K562 (cell line): ENCODE data around the gene PSMA5. TPM values are rescaled to one million over a fixed set of nuclear protein-coding genes. Genes with fewer than 3 reads are reported as not detected.

Experiments used
- ATAC-seq: fragments of 200-7000 bp; cut with Tn5 transposase; 3 replicates; pipeline ENCODE4 v1.9.1; 2020; ENCODE audit warnings: moderate library complexity
- BruUV-seq: library from RNA; stranded (reverse); fragments of 400-500 nt; replicated peaks from 2 replicates; lab custom pipeline; 2021; lab: Mats Ljungman, UMichigan
- CTCF ChIA-PET: fragments of 300-600 bp; formaldehyde crosslinking; extraction: SDS; loops from one replicate; lab custom pipeline; 2021; ENCODE audit warnings: low intra/inter-chr PET ratio; lab: Yijun Ruan, JAX
- POLR2A ChIA-PET: fragments of 300-600, 350-650 bp; sonication (Branson Sonifier 250); formaldehyde crosslinking; extraction: SDS; loops from one replicate; lab custom pipeline; 2021; ENCODE audit warnings: antibody characterized with exemption, inconsistent platforms; lab: Yijun Ruan, JAX
- DNase-seq, 4 experiments: peaks; one replicate each; pipeline versions ENCODE4 v3.0.0 to v3.0.0-alpha.2; 2011 to 2018; ENCODE audit warnings: low spot score in 3 of 4, mixed read lengths in 3 of 4; ENCODE audit errors: extremely low read depth in 1 of 4
- FAIRE-seq: peaks from 2 replicates; lab custom pipeline; 2011; peaks lifted over from hg19 to GRCh38; lab: Jason Lieb, UNC
- H2AFZ ChIP-seq: 2 replicates; pipeline ENCODE4 v1.6.0; 2011; ENCODE audit warnings: low read depth, low read length, control low read depth, inconsistent platforms
- H3K27ac ChIP-seq: fragments of 200-600 bp; 3 replicates; pipeline ENCODE4 v1.8.0; 2011; ENCODE audit warnings: low read depth, mild to moderate bottlenecking, control low read depth, inconsistent platforms, low read length, moderate library complexity, mixed read lengths; ENCODE audit errors: extremely low read depth
- H3K27me3 ChIP-seq, 2 experiments: fragments of 300-600 bp in 1 of 2; 2 replicates in 1 of 2; 3 replicates in 1 of 2; pipeline versions ENCODE4 v1.6.0 to v1.8.0; 2011; ENCODE audit warnings: inconsistent platforms in 2 of 2, low read length in 2 of 2, mild to moderate bottlenecking in 1 of 2, mixed read lengths in 1 of 2, moderate library complexity in 1 of 2; ENCODE audit not compliant: control insufficient read depth in 2 of 2, insufficient read depth in 2 of 2
- H3K36me3 ChIP-seq: fragments of 300-600 bp; 3 replicates; pipeline ENCODE4 v1.8.0; 2011; ENCODE audit warnings: mild to moderate bottlenecking, low read length, inconsistent platforms; ENCODE audit not compliant: control insufficient read depth, insufficient read depth
- H3K4me1 ChIP-seq, 2 experiments: fragments of 200-600 bp in 1 of 2; replicated peaks in 1 of 2; 2 replicates in 1 of 2; 3 replicates in 1 of 2; pipeline versions ENCODE4 v1.5.1 to v1.8.0; 2011; ENCODE audit warnings: inconsistent platforms in 2 of 2, low read length in 2 of 2, mild to moderate bottlenecking in 1 of 2, mixed read lengths in 1 of 2, moderate library complexity in 1 of 2; ENCODE audit not compliant: control insufficient read depth in 2 of 2, insufficient read depth in 2 of 2
- H3K4me2 ChIP-seq: 2 replicates; pipeline ENCODE4 v1.6.1; 2011; ENCODE audit warnings: low read length, control low read depth, inconsistent platforms, mixed read lengths; ENCODE audit not compliant: insufficient read depth
- H3K4me3 ChIP-seq: fragments of 200-600 bp; sonication (generic), shearing (Covaris generic); 2 replicates; pipeline ENCODE4 v1.5.1; 2016; ENCODE audit warnings: control low read depth, inconsistent platforms
- H3K79me2 ChIP-seq: fragments of 200-600 bp; 3 replicates; pipeline ENCODE4 v1.8.0; 2011; ENCODE audit warnings: low read length, inconsistent platforms; ENCODE audit not compliant: control insufficient read depth, insufficient read depth
- H3K9ac ChIP-seq, 2 experiments: 2 replicates each; pipeline versions ENCODE4 v1.6.0 to v1.6.1; 2011; ENCODE audit warnings: low read depth in 2 of 2, low read length in 2 of 2, control low read depth in 1 of 2, inconsistent platforms in 1 of 2, mild to moderate bottlenecking in 1 of 2, mixed read lengths in 1 of 2; ENCODE audit not compliant: insufficient read depth in 1 of 2
- H3K9me1 ChIP-seq: one replicate; pipeline ENCODE4 v1.6.0; 2011; ENCODE audit warnings: inconsistent platforms, mild to moderate bottlenecking, low read length, moderate library complexity; ENCODE audit not compliant: control insufficient read depth, insufficient read depth
- H3K9me3 ChIP-seq: replicated peaks from 2 replicates; pipeline ENCODE4 v1.5.1; 2011; ENCODE audit warnings: low read depth, low read length, inconsistent platforms; ENCODE audit not compliant: control insufficient read depth, insufficient read depth
- H4K20me1 ChIP-seq: replicated peaks from 2 replicates; pipeline ENCODE4 v1.6.1; 2011; ENCODE audit warnings: low read length, inconsistent platforms, mixed read lengths; ENCODE audit not compliant: control insufficient read depth, insufficient read depth
- CEBPB ChIP-seq: fragments of 450-650 bp; IDR thresholded peaks from 2 replicates; pipeline ENCODE4 v1.6.1; 2016; ENCODE audit warnings: missing genetic modification characterization, missing compliant biosample characterization
- JUND ChIP-seq, 2 experiments: IDR thresholded peaks; 2 replicates in 1 of 2; 3 replicates in 1 of 2; pipeline ENCODE4 v1.6.1; 2011; ENCODE audit warnings: borderline replicate concordance in 2 of 2, low read depth in 2 of 2, low read length in 2 of 2, improper control_type of control experiment in 1 of 2, missing biosample characterization in 1 of 2, missing genetic modification characterization in 1 of 2, missing genetic modification reagents in 1 of 2
- KLF6 ChIP-seq: fragments of 250-450 bp; sonication (Bioruptor Pico); IDR thresholded peaks from 2 replicates; pipeline ENCODE4 v1.4.0; 2020; ENCODE audit warnings: mild to moderate bottlenecking, moderate library complexity, borderline replicate concordance
- NUFIP1 ChIP-seq: fragments of 450-650 bp; IDR thresholded peaks from 2 replicates; pipeline ENCODE4 v1.6.1; 2018; ENCODE audit not compliant: partially characterized antibody
- PTBP1 ChIP-seq: fragments of 200-400 bp; formaldehyde crosslinking; IDR thresholded peaks from 2 replicates; pipeline ENCODE4 v1.6.1; 2017; ENCODE audit warnings: low read depth, low read length
- TBP ChIP-seq: optimal IDR thresholded peaks from 2 replicates; pipeline ENCODE3; 2011; ENCODE audit warnings: low read depth, low read length, improper control_type of control experiment
- TGIF2 ChIP-seq: sonication (generic); formaldehyde crosslinking; IDR thresholded peaks from 2 replicates; pipeline ENCODE4 v1.8.1; 2022; ENCODE audit warnings: mild to moderate bottlenecking, missing genetic modification reagents, moderate library complexity
- ZFP1 ChIP-seq: fragments of 450-650 bp; formaldehyde crosslinking; IDR thresholded peaks from 2 replicates; pipeline ENCODE4 v1.4.0; 2020; ENCODE audit warnings: mild to moderate bottlenecking, mixed read lengths
- ZNF551 ChIP-seq: fragments of 250-450 bp; sonication (Bioruptor Pico); IDR thresholded peaks from 2 replicates; pipeline ENCODE4 v1.5.0; 2021; ENCODE audit warnings: mild to moderate bottlenecking, moderate library complexity
- WGBS: fragments of 100-300 bp; shearing (Covaris generic); methylation state at CpG from one replicate; pipeline ENCODE4 v1.1.6; 2016; ENCODE audit warnings: low coverage, mixed read lengths; ENCODE audit not compliant: insufficient coverage; ENCODE audit errors: missing lambda C conversion rate; 5-methylcytosine and 5-hydroxymethylcytosine counted together
- in situ Hi-C: fragments of 300-500 bp; cut with MboI; formaldehyde crosslinking; loops from 4 replicates; pipeline ENCODE4 v1.15.0; 2018; ENCODE audit warnings: inconsistent platforms, mixed read lengths
- intact Hi-C: fragments of 100-400 bp; cut with micrococcal nuclease; formaldehyde crosslinking; loops from 2 replicates; pipeline ENCODE4 v1.14.2; 2022
- polyA plus RNA-seq, 8 experiments: library from polyadenylated mRNA; depleted of rRNA in 4 of 8; stranded (reverse) in 5 of 8; unstranded in 3 of 8; fragments of >200 nt; fragmentation: Nextera tagmentation in 2 of 8; fragmentation: Illumina TruSeq in 1 of 8; extraction: Ambion mirVana in 2 of 8; extraction: Trizol in 1 of 8; gene quantifications; 2 replicates each; pipeline versions ENCODE4 v1.2.1 to v1.2.3, GENCODE V29; 2011 to 2014; ENCODE audit warnings: inconsistent platforms in 1 of 8, missing spikeins in 1 of 8
- total RNA-seq, 7 experiments: library from RNA; depleted of rRNA in 6 of 7; stranded (reverse); fragments of >200 nt in 6 of 7; fragmentation: Illumina TruSeq in 2 of 7; extraction: Trizol in 2 of 7; gene quantifications; 2 replicates each; pipeline versions ENCODE4 v1.2.1 to v1.2.3, GENCODE V29; 2011 to 2021; ENCODE audit warnings: low replicate concordance in 1 of 7
- TF ChIP-seq, protein P1 (sequence below), 2 experiments: fragments of 450-650 bp; IDR thresholded peaks; 2 replicates each; pipeline ENCODE4 v1.6.1; 2018; ENCODE audit warnings: mild to moderate bottlenecking in 2 of 2, low read depth in 1 of 2; ENCODE audit not compliant: partially characterized antibody in 2 of 2
- TF ChIP-seq, protein P2 (sequence below), 2 experiments: fragments of 200-800 bp in 1 of 2; sonication (Bioruptor generic) in 1 of 2; sonication (generic) in 1 of 2; formaldehyde crosslinking in 1 of 2; IDR thresholded peaks in 1 of 2; conservative IDR thresholded peaks in 1 of 2; 2 replicates each; pipeline versions ENCODE4 v1.5.0 to v1.6.1; 2016 to 2020; ENCODE audit warnings: missing compliant biosample characterization in 1 of 2, missing genetic modification characterization in 1 of 2, missing genetic modification reagents in 1 of 2
- TF ChIP-seq, protein P3 (sequence below): fragments of 450-650 bp; IDR thresholded peaks from 2 replicates; pipeline ENCODE4 v1.6.1; 2014; ENCODE audit warnings: low read depth, mild to moderate bottlenecking, moderate library complexity, borderline replicate concordance
- TF ChIP-seq, protein P4 (sequence below): fragments of 450-650 bp; IDR thresholded peaks from 2 replicates; pipeline ENCODE4 v1.6.1; 2017; ENCODE audit warnings: antibody characterized with exemption

Gene PSMA5
- total and polyA plus RNA-seq, 9 of the 15 experiments (the other 6 are each of a cell fraction or from before 2014, with no cell fraction given), result 82.6 to 542 (median 287) TPM

DNA sequence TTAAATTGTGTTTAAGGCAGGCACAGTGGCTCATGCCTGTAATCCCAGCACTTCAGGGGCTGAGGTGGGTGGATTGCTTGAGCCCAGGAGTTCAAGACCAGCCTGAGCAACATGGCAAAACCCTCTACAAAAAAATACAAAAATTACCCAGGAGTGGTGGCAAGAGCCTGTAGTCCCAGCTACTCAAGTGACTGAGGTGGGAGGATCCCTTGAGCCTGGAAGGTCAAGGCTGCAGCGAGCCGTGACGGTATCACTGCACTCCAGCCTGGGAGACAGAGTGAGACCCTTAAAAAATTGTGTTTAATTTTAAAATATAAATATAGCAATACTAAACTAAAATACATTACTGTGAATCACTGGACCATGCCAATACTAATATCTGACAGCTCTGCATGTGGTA is 71.3 kb downstream of the PSMA5 start:
- in situ Hi-C loops, result no loop called here
- WGBS, result 88% methylated on average over 3 of the region's 3 CpGs
- POLR2A ChIA-PET, result interaction anchor here (0.7 kb wide), 1 partner anchor 662 kb away, joined by 3 read pairs; no protein-coding TSS in a partner anchor
- TF ChIP-seq JUND (IDR thresholded peaks at IDR 0.05; ENCODE audit: borderline replicate concordance, low read depth, low read length), result no peak
- no peak for TF ChIP-seq JUND (tag; IDR thresholded peaks at IDR 0.05; ENCODE audit: borderline replicate concordance, low read depth, low read length)
- TF ChIP-seq KLF6, result no peak
- TF ChIP-seq, protein P1, sequence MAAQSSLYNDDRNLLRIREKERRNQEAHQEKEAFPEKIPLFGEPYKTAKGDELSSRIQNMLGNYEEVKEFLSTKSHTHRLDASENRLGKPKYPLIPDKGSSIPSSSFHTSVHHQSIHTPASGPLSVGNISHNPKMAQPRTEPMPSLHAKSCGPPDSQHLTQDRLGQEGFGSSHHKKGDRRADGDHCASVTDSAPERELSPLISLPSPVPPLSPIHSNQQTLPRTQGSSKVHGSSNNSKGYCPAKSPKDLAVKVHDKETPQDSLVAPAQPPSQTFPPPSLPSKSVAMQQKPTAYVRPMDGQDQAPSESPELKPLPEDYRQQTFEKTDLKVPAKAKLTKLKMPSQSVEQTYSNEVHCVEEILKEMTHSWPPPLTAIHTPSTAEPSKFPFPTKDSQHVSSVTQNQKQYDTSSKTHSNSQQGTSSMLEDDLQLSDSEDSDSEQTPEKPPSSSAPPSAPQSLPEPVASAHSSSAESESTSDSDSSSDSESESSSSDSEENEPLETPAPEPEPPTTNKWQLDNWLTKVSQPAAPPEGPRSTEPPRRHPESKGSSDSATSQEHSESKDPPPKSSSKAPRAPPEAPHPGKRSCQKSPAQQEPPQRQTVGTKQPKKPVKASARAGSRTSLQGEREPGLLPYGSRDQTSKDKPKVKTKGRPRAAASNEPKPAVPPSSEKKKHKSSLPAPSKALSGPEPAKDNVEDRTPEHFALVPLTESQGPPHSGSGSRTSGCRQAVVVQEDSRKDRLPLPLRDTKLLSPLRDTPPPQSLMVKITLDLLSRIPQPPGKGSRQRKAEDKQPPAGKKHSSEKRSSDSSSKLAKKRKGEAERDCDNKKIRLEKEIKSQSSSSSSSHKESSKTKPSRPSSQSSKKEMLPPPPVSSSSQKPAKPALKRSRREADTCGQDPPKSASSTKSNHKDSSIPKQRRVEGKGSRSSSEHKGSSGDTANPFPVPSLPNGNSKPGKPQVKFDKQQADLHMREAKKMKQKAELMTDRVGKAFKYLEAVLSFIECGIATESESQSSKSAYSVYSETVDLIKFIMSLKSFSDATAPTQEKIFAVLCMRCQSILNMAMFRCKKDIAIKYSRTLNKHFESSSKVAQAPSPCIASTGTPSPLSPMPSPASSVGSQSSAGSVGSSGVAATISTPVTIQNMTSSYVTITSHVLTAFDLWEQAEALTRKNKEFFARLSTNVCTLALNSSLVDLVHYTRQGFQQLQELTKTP (IDR thresholded peaks at IDR 0.05; ENCODE audit: low read depth in 1 of 2, partially characterized antibody in 2 of 2), result no peak
- no peak for TF ChIP-seq ZFP1 (CRISPR knock-in tag)
- TF ChIP-seq, protein P2, sequence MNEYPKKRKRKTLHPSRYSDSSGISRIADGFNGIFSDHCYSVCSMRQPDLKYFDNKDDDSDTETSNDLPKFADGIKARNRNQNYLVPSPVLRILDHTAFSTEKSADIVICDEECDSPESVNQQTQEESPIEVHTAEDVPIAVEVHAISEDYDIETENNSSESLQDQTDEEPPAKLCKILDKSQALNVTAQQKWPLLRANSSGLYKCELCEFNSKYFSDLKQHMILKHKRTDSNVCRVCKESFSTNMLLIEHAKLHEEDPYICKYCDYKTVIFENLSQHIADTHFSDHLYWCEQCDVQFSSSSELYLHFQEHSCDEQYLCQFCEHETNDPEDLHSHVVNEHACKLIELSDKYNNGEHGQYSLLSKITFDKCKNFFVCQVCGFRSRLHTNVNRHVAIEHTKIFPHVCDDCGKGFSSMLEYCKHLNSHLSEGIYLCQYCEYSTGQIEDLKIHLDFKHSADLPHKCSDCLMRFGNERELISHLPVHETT (CRISPR knock-in tag; conservative IDR thresholded peaks at IDR 0.05 in 1 of 2, IDR thresholded peaks at IDR 0.05 in 1 of 2), result no peak
- TF ChIP-seq ZNF551 (CRISPR knock-in tag), result no peak
- TF ChIP-seq, protein P3, sequence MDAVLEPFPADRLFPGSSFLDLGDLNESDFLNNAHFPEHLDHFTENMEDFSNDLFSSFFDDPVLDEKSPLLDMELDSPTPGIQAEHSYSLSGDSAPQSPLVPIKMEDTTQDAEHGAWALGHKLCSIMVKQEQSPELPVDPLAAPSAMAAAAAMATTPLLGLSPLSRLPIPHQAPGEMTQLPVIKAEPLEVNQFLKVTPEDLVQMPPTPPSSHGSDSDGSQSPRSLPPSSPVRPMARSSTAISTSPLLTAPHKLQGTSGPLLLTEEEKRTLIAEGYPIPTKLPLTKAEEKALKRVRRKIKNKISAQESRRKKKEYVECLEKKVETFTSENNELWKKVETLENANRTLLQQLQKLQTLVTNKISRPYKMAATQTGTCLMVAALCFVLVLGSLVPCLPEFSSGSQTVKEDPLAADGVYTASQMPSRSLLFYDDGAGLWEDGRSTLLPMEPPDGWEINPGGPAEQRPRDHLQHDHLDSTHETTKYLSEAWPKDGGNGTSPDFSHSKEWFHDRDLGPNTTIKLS, result no peak
- TF ChIP-seq PTBP1, result no peak
- TF ChIP-seq TBP, result no peak
- TF ChIP-seq, protein P4, sequence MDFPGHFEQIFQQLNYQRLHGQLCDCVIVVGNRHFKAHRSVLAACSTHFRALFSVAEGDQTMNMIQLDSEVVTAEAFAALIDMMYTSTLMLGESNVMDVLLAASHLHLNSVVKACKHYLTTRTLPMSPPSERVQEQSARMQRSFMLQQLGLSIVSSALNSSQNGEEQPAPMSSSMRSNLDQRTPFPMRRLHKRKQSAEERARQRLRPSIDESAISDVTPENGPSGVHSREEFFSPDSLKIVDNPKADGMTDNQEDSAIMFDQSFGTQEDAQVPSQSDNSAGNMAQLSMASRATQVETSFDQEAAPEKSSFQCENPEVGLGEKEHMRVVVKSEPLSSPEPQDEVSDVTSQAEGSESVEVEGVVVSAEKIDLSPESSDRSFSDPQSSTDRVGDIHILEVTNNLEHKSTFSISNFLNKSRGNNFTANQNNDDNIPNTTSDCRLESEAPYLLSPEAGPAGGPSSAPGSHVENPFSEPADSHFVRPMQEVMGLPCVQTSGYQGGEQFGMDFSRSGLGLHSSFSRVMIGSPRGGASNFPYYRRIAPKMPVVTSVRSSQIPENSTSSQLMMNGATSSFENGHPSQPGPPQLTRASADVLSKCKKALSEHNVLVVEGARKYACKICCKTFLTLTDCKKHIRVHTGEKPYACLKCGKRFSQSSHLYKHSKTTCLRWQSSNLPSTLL, result no peak
- TF ChIP-seq TGIF2, result no peak
- TF ChIP-seq CEBPB (tag), result no peak
- TF ChIP-seq NUFIP1, result no peak

More for the DNA sequence above, 71.3 kb downstream of the PSMA5 start:
- no peaks in the 10 kb centered on the region for H4K20me1 ChIP-seq
- H3K27me3 ChIP-seq, result no peaks in the 10 kb centered on the region
- CTCF ChIA-PET, result no interaction called here
- peaks cover 70% of the 10 kb centered on the region for H3K36me3 ChIP-seq
- no peak overlapping the region for H3K4me3 ChIP-seq
- no peak for FAIRE-seq
- no TSS peak for BruUV-seq
- H3K4me2 ChIP-seq, result no peak overlapping the region
- intact Hi-C loops, result no loop called here
- no peaks in the 10 kb centered on the region for H3K9me3 ChIP-seq
- H3K79me2 ChIP-seq, result no peaks in the 10 kb centered on the region
- no peak overlapping the region for H2AFZ ChIP-seq
- no peak overlapping the region for H3K27ac ChIP-seq
- no peak for ATAC-seq
- peaks cover 0 to 6% of the 10 kb centered on the region in 2 experiments; a peak in 2 of 5 replicates for H3K4me1 ChIP-seq
- no peak overlapping the region for H3K9ac ChIP-seq
- no peak for DNase-seq
- no peaks in the 10 kb centered on the region for H3K9me1 ChIP-seq
